ENCODE measurements around the gene ZC3HAV1. TPM values are rescaled to one million over a fixed set of nuclear protein-coding genes. Genes with fewer than 3 reads are reported as not detected.

Gene ZC3HAV1
- total RNA-seq (2022; extraction: Qiagen RNA extraction; ENCODE audit: low read depth), result 28.0 to 34.8 TPM (median 29.4 TPM) in 5 replicates

GRCh38 chr7:139109188-139109982 lies at the start of gene ZC3HAV1:
TSS of gene ZC3HAV1 (minus strand) at chr7:139109720. CDS start at chr7:139109331, 389 bp downstream.

GRCh38 chr7:139035586-139036353 lies 73.8 kb downstream of the ZC3HAV1 start, which contains the start of gene ZC3HAV1L:
TSS of gene ZC3HAV1L (minus strand) at chr7:139036042. CDS start at chr7:139036017, 25 bp downstream.

Other genes with a start within 250 kb of the ZC3HAV1 start
- gene KIAA1549, start 128.3 kb downstream of the ZC3HAV1 start, total RNA-seq (2022; extraction: Qiagen RNA extraction; ENCODE audit: low read depth), result 6.3 to 8.3 TPM (median 7.3 TPM) in 5 replicates
- 3.3 to 8.2 TPM (median 6.0 TPM) in 5 replicates for gene ZC3HAV1L, start 73.7 kb downstream of the ZC3HAV1 start, total RNA-seq (2022; extraction: Qiagen RNA extraction; ENCODE audit: low read depth)
- 2.4 to 3.0 TPM (median 2.8 TPM) in 5 replicates for gene UBN2, start 121.5 kb upstream of the ZC3HAV1 start, total RNA-seq (2022; extraction: Qiagen RNA extraction; ENCODE audit: low read depth)
- 16.4 to 40.6 TPM (median 30.2 TPM) in 5 replicates for gene FMC1, start 231.6 kb upstream of the ZC3HAV1 start, total RNA-seq (2022; extraction: Qiagen RNA extraction; ENCODE audit: low read depth)